SK-N-MC (cell line): ENCODE results near the gene CEP89.

Experiments
- EZH2 ChIP-seq: fragments of 200-600 bp; sonication (generic); IDR thresholded peaks from one replicate; pipeline ENCODE4 v1.6.1; 2017; ENCODE audit warnings: antibody characterized with exemption
- FOXP2 ChIP-seq: optimal IDR thresholded peaks from 2 replicates; pipeline ENCODE3; 2011; ENCODE audit warnings: mild to moderate bottlenecking, moderate library complexity; ENCODE audit not compliant: insufficient read depth; ENCODE audit errors: extremely low read length, control extremely low read depth
- POLR2AphosphoS5 ChIP-seq: IDR thresholded peaks from 2 replicates; pipeline ENCODE4 v1.6.1; 2012; ENCODE audit warnings: mild to moderate bottlenecking, low read depth, low read length, borderline replicate concordance

- TF ChIP-seq EZH2 (no peak), POLR2AphosphoS5 (no peak), FOXP2 (no peak)
Observed at GRCh38 chr19:32908641-32909190, 63.0 kb downstream of the CEP89 start.
